CD1c-positive myeloid dendritic cell (primary cell): ENCODE measurements around the gene NXPE3.
A peak's percentile ranks its signal among the peaks of the same experiment; 100 is the strongest.
"Not testable (repeated sequence)": the region's sequence is repeated elsewhere in the genome, so short reads cannot be mapped to it uniquely, and the experiment has no call there.

Source experiments
- DNase-seq: peaks from one replicate; pipeline ENCODE4 v3.0.0-alpha.2; 2016; ENCODE audit errors: extremely low spot score

The NXPE3 gene

DNA sequence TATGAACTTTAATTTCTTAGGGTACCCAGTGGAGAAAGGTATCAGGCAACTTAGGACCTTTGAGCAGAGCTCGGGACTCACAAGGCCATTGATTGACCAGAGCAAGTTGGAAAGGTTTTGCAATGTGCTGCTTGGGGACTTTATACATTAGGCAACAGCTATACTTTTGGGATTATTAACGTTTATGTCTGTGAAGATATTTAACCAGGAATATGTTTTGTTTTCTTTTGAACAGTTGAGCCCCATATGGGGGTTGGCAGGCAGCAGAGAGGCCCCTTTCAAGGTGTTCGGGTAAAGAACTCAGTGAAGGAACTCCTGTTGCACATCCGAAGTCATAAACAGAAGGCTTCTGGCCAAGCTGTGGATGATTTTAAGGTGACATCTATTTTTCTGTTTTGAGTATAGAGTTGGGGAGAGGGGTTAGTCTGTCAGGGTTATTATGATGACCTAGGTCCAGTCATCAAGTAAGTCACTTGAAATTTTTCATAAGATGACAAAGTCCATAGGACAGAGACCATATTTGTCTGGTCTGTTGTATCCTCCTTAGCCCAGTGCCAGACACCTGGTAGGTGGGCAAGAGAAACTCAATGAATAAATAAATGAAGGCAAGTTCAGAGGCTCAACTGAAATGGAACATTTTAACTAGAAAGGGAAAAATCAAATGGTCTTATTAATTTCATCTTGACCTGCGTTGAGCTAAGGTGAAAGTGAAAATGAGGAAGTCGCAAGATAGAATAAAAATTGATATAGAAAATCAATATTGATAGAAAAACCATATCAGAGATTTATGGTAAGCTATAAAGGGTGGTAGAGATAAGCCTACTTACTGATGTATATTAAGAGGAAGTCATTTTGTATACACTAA is 73.1 kb downstream of the NXPE3 start:
- no peak for DNase-seq

DNA sequence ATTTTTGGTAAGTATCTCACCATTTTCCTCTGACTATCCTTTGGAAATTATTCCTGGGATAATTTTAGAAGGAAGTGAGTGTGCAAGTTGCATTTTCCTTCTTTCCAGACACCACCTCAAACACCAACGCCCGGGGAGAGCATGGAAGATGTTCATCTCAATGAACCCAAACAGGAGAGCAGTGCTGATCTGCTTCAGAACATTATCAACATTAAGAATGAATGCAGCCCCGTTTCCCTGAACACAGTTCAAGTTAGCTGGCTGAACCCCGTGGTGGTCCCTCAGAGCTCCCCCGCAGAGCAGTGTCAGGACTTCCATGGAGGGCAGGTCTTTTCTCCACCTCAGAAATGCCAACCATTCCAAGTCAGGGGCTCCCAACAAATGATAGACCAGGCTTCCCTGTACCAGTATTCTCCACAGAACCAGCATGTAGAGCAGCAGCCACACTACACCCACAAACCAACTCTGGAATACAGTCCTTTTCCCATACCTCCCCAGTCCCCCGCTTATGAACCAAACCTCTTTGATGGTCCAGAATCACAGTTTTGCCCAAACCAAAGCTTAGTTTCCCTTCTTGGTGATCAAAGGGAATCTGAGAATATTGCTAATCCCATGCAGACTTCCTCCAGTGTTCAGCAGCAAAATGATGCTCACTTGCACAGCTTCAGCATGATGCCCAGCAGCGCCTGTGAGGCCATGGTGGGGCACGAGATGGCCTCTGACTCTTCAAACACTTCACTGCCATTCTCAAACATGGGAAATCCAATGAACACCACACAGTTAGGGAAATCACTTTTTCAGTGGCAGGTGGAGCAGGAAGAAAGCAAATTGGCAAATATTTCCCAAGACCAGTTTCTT is 74.2 kb downstream of the NXPE3 start:
- DNase-seq, result no peak

DNA sequence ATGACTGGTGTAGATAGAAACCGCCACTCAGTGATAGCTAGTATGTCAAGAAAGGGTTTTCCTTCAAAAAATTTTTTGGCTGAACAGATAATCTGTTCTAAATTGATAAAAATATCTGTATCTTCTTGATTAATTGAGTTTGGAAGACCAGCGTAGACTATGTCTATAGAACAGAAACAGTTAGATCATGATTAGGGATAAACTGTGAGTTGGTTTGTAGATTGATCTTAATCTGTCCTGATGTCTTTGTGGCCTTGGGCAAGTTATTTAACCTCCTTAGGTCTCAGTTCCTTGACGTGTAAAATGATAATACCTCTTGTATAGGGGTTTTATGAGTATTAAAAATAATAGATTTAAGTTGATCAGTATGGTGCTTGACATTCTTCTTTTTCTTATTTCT is 75.0 kb downstream of the NXPE3 start:
- DNase-seq, result no peak

DNA sequence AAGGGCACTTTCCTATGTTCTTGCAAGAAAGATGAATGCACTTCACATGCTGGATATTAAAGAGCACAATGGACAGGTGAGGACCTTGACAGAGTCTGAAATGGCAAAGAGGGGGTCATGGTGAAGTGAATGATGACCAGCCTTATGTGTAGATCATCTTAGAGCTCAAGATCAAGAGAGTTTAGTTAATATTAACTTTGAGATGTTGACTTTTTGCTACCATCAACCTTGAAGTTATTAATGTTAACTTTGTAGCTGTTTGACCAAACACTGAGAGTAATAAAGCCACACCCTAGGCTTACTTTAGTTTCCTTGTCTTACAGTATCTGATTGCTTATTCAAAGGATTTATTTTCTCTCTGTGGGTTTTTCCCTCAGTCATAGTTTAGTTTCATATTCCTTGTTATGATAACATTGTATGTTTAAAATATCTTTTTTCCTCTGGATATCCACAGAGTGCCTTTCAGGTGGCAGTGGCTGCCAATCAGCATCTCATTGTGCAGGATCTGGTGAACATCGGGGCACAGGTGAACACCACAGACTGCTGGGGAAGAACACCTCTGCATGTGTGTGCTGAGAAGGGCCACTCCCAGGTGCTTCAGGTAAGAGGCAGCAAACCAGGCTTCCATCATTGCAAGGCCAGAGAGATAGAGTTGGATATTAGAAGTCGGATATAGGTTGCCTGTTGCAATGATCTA is 75.7 kb downstream of the NXPE3 start:
- no peak for DNase-seq

GRCh38 chr3:101857301-101857741 is 78.3 kb downstream of the NXPE3 start:
- DNase-seq, result no peak

DNA sequence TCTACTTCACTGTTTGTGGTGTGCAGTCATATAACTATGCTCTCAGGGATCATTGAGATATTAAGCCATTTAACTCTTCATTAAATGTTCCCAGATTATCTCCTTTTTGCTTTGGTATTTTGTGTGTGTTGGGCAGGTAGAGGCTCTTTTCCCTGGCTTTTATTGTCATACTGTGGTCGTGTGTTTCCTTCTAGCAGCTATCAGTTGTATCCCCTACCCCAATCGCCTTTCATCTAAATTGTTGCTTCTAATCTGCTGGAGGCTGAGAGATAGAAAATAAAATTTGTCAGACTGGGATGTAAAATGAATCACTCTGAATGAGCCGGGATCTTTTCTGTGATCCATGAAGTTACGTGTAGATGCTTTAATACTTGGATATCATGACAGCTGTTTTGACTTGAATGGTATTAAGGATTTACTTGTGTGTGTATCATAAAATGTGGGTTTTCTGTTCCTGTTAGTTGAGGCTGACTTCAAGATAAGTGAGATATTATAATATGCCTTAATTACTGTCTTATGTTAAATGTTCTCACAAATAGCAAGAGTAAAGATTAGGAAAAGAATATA is 79.5 kb downstream of the NXPE3 start:
- DNase-seq, result no peak

GRCh38 chr3:101859882-101860448 is 81.0 kb downstream of the NXPE3 start:
- DNase-seq, result no peak

- peak; percentile 10 for DNase-seq
Observed at GRCh38 chr3:101861212-101861788, 82.3 kb downstream of the NXPE3 start.

DNA sequence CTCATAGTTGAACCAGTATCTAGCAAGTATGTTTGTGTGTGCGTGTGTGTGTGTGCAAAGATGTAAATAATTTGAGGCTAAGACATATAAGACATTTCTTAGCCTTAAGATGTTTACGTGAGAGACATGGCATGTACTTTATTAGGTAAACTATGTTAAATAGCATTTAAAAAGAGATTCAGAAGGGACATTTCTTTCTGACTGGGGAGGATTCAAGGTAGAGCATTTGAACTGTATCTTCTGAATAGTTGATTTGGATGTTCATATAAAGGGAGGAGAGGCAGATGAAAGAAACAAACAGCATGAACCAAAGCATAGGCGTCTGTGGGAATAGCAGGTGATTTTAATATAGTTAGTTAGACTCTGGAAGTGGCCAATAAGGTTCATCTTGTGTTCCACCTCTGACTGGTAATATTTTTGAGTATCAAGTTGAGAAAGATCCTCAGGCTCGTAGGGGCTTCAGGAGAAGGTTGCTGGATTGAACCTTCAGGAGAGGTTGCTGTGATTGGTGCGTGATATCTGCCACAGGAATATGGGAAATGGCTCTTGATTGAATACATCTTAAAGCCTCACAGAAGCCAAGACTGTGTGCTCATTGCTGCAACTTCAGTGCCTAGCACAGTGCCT is 82.9 kb downstream of the NXPE3 start:
- no peak for DNase-seq

DNA sequence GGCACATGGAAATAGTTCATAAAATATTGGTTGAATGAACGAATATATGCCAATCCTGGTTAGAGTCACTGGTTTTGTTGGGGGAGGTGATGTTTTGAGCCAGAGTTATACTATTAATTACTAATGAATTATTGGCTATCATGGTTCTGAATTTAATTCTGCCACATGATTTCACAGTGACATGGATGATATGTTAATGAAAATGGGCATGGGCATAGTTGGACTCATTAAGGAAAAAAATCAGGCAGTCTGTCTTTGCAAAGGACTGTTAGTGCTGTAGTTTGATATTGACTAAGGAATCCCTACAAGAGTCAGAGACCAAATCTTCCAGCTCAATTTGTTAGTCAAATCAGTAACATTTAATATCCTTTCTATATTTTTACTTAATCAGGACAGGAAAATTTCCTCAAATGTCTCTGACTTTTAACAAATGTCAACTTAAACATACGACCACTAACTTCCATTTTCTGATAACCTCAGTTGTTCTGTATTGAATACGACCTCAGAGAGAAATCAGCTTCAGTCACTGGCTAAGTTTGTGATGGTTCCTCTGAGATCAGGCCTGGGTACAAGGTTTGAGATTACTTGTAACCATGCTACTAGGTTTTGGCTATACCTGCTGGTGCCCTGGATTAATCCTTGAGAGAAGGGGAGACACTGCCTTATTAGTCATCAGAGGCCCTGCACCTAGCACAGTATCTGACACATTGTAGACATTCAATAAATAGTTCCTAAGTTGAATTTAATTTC is 83.6 kb downstream of the NXPE3 start:
- no peak for DNase-seq

DNA sequence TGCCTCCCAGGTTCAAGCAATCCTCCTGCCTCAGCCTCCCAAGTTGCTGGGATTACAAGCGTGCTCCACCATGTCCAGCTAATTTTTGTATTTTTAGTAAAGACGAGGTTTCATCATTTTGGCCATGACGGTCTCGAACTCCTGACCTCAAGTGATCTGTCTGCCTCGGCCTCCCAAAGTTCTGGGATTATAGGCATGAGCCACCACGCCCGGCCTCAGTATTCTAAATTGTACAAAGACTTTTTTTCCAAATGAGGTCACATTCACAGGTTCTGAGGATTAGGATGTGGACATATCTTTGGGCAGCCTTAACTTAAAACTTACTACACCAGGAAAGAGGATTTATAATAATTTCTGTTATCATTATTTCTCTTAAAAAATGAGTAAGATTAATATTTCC is 85.9 kb downstream of the NXPE3 start:
- DNase-seq, result not testable (repeated sequence)

- no peak for DNase-seq
Observed at GRCh38 chr3:101865751-101866509, 86.9 kb downstream of the NXPE3 start.

GRCh38 chr3:101867511-101867910 is 88.5 kb downstream of the NXPE3 start:
- no peak for DNase-seq

DNA sequence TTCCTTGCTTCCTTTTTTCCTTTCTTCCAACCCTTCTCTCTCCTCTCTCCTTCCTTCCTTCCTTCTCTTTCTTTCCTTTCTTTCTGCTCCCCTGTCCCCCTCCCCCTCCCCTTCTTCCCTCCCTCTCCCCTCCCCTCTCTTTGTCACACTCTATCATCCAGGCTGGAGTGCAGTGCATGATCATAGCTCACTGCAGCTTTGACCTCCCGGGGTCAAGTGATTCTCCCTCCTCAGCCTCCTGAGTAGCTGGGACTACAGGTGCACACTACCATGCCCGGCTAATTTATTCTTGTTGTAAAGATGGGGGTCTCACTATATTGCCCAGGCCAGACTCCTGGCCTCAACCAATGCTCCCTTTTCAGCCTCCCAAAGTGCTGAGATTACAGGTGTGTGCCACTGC is 89.0 kb downstream of the NXPE3 start:
- DNase-seq, result no peak

DNA sequence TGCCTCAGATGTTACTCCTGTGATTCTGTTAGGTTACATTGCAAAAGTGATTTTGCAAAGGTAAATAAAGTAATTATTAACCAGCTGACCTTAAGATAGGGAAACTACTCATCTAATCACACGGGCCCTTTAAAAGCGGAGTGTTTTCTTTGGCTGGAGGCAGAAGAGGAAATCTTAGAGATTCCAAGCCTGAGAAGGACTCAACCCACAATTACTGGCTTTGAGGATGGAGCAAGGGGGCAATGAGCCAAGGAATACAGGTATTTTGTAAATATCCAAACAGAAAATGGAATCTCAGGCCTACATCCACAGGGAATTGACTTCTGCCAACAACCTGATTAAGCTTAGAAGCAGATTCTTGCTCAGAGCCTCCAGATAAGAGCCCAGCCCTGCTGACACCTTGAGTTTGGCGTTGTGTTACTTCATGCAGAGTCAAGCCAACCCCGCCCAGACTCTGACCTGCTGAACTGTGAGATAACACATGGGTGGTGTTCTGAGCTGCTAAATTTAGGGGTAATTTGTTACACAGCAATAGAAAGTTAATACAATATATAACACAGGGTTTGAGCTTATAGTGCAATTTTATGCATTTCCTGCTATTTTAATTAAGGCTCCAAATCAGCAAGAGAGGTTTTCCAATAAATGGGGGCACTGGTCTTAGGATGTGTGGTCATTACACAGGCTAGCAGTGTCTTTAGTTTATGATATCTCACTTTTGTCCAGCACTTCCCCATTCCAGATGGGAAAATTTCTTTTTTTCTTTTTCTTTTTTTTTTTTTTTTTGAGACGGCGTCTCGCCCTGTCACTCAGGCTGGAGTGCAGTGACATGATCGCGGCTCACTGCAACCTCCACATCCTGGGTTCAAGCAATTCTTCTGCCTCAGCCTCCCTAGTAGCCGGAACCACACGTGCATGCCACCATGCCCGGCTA is 89.8 kb downstream of the NXPE3 start:
- no peak for DNase-seq

DNA sequence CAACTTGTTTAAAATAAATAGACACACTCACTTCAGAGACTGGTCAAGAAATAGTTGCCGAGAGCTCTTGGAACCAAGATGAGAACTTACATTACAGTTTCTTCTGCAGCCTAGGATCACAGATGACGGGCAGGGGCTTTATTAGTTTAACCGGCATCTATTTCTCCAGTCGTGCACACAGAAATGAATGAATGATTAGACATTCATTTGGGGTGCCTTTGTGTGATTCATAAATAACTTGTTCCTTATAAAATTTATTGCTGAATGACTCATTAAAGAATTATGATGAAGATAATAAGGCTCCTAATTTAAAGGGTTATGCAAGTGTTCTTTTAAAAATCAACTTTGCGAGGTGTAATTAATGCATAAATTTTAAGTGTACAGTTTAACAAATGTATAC is 91.1 kb downstream of the NXPE3 start:
- no peak for DNase-seq

DNA sequence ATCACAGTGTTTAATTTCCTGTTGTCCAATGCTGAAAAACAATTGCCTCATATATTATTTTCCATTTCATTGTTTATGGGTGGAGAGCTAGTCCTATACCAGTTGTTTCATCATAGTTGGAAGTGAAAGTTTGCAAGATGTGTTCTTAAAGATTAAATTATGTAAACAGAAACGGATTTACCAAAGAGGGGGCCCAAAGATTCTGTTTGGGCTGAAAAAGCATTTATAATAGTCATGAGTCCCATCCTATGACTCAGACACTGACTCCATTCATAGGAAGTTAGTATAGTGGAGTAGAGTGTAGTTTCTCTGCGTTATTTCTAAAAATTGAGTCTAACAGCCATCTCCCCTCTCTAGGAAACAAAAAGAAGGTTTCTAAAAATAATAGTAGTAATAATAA is 94.6 kb downstream of the NXPE3 start:
- peak; percentile 66 for DNase-seq

GRCh38 chr3:101876142-101876541 is 97.1 kb downstream of the NXPE3 start:
- DNase-seq, result peak; percentile 70
